Lung (tissue), 12 donors: Measurements from ENCODE around the gene PHF13. TPM values are rescaled to one million over a fixed set of nuclear protein-coding genes. Genes with fewer than 3 reads are reported as not detected.
"Not testable (repeated sequence)": the region's sequence is repeated elsewhere in the genome, so short reads cannot be mapped to it uniquely, and the experiment has no call there.

Experiments used
- ATAC-seq: fragments of 200-7000 bp; cut with Tn5 transposase; one replicate; pipeline ENCODE4 v1.9.1; 2020; ENCODE audit warnings: moderate number of reproducible peaks; ENCODE audit not compliant: insufficient read depth, low FRiP score
- DNase-seq, 3 donors: peaks; one replicate each; pipeline ENCODE4 v3.0.0-alpha.2; 2013 to 2017
- H3K27ac ChIP-seq, 2 donors: one replicate each; pipeline ENCODE4 v1.5.1; 2013; ENCODE audit warnings: mild to moderate bottlenecking in 2 of 2, moderate library complexity in 2 of 2, control low read depth in 1 of 2, inconsistent platforms in 1 of 2, low read depth in 1 of 2, low read length in 1 of 2
- H3K27me3 ChIP-seq, 3 donors: one replicate each; pipeline ENCODE4 v1.5.1; 2013; ENCODE audit warnings: low read length in 2 of 3; ENCODE audit not compliant: control insufficient read depth in 3 of 3, insufficient read depth in 3 of 3
- H3K36me3 ChIP-seq, 4 donors: one replicate each; pipeline ENCODE4 v1.5.1; 2013; ENCODE audit warnings: low read length in 4 of 4, mild to moderate bottlenecking in 1 of 4, moderate library complexity in 1 of 4; ENCODE audit not compliant: control insufficient read depth in 4 of 4, insufficient read depth in 4 of 4
- H3K4me1 ChIP-seq, 5 donors: one replicate each; pipeline ENCODE4 v1.5.1; 2013; ENCODE audit warnings: low read length in 5 of 5, mild to moderate bottlenecking in 2 of 5, moderate library complexity in 1 of 5; ENCODE audit not compliant: control insufficient read depth in 5 of 5, insufficient read depth in 5 of 5
- H3K4me3 ChIP-seq: one replicate; pipeline ENCODE4 v1.5.1; 2013; ENCODE audit warnings: mild to moderate bottlenecking, control low read depth, moderate library complexity
- H3K9ac ChIP-seq, 2 donors: one replicate each; pipeline ENCODE4 v1.5.1; 2013; ENCODE audit warnings: low read length in 2 of 2, control low read depth in 1 of 2; ENCODE audit not compliant: insufficient read depth in 1 of 2
- H3K9me3 ChIP-seq, 4 donors: one replicate each; pipeline ENCODE4 v1.5.1; 2013; ENCODE audit warnings: low read length in 3 of 4, mild to moderate bottlenecking in 1 of 4, moderate library complexity in 1 of 4; ENCODE audit not compliant: control insufficient read depth in 4 of 4, insufficient read depth in 3 of 4
- CTCF ChIP-seq: IDR thresholded peaks from 2 replicates; pipeline ENCODE4 v1.5.1; 2012; ENCODE audit warnings: mild to moderate bottlenecking; ENCODE audit errors: control extremely low read depth, extremely low read depth
- WGBS, 2 donors: extraction: QIAGEN DNeasy Blood & Tissue Kit; methylation state at CpG; one replicate each; pipeline ENCODE4 v1.1.7; 2013; 5-methylcytosine and 5-hydroxymethylcytosine counted together
- polyA plus RNA-seq, 2 donors: library from polyadenylated mRNA; stranded (reverse); fragments of 200-250 nt; gene quantifications; one replicate each; pipeline ENCODE4 v1.2.1, GENCODE V29; 2013
- total RNA-seq, 2 donors: library from RNA; depleted of rRNA in 1 of 2; stranded (reverse); fragments of >200 nt in 1 of 2; gene quantifications; one replicate each; pipeline ENCODE4 v1.2.1, GENCODE V29; 2014 to 2021
- donor health status: control.
- donor health status: control.
- donor health status: Bipolar disorder and iron deficiency.
- donor health status: healthy.
- donor health status: DM: yes; HTN: yes; CAD: no.

PHF13 gene
- total and polyA plus RNA-seq, 4 donors: 5.4 to 20.6 (median 7.2) TPM

- Histone ChIP-seq H3K27me3 (no peaks in the 10 kb centered on the region), H3K4me1 (peaks cover 0 to 9% (median 7%) of the 10 kb centered on the region in 5 donors), H3K9ac (no peak overlapping the region), H3K36me3 (peaks cover 0 to 51% (median 27%) of the 10 kb centered on the region in 4 donors), H3K27ac (peak overlapping the region in 1 of 2 donors; percentile 30), H3K4me3 (no peak overlapping the region), H3K9me3 (no peaks in the 10 kb centered on the region)
- no peak for DNase-seq
- no peak for TF ChIP-seq CTCF
- no peak for ATAC-seq
- 93 to 97% methylated on average over 6 of the region's 6 CpGs for WGBS, 2 donors
These were observed 15.8 kb upstream of the PHF13 start for GRCh38 chr1:6597777-6598131.

- ATAC-seq: no peak
- peaks cover 0 to 20% (median 13%) of the 10 kb centered on the region in 5 donors for H3K4me1 ChIP-seq
- no peak for TF ChIP-seq CTCF
- H3K9me3 ChIP-seq: no peaks in the 10 kb centered on the region
- 69 to 76% methylated on average over 31 of the region's 31 CpGs for WGBS, 2 donors
- H3K27ac ChIP-seq: peak overlapping the region in 1 of 2 donors; percentile 73
- no peak overlapping the region for H3K9ac ChIP-seq
- DNase-seq: no peak
- H3K36me3 ChIP-seq: peaks cover 0 to 36% (median 18%) of the 10 kb centered on the region in 4 donors
- no peak overlapping the region for H3K4me3 ChIP-seq
- no peaks in the 10 kb centered on the region for H3K27me3 ChIP-seq
These were observed 14.2 kb upstream of the PHF13 start for GRCh38 chr1:6599141-6599975.

- Histone ChIP-seq H3K36me3 (peaks cover 0 to 35% (median 17%) of the 10 kb centered on the region in 4 donors), H3K27ac (peak overlapping the region in 1 of 2 donors; percentile 95), H3K4me1 (peaks cover 3 to 26% (median 16%) of the 10 kb centered on the region in 5 donors)
- DNase-seq, H3K4me3 ChIP-seq, H3K9me3 ChIP-seq, H3K27me3 ChIP-seq, ATAC-seq, H3K9ac ChIP-seq: not testable (repeated sequence)
- 34 to 57% methylated on average over 8 of the region's 8 CpGs for WGBS, 2 donors
These were observed 13.5 kb upstream of the PHF13 start for GRCh38 chr1:6599991-6600390.

- WGBS, 2 donors: 16 to 18% methylated on average over 10 of the region's 10 CpGs
- no peak for ATAC-seq
- H3K4me1 ChIP-seq: peaks cover 3 to 30% (median 16%) of the 10 kb centered on the region in 5 donors
These were observed 13.0 kb upstream of the PHF13 start for GRCh38 chr1:6600410-6601048.

More at GRCh38 chr1:6600410-6601048, 13.0 kb upstream of the PHF13 start:
- Histone ChIP-seq H3K9ac (peak overlapping the region; percentile 1 to 63), H3K36me3 (peaks cover 0 to 30% (median 16%) of the 10 kb centered on the region in 4 donors), H3K27ac (peak overlapping the region; percentile 94 to 95), H3K27me3 (no peaks in the 10 kb centered on the region), H3K9me3 (no peaks in the 10 kb centered on the region), H3K4me3 (peak overlapping the region; percentile 95)
- no peak for DNase-seq
- TF ChIP-seq CTCF: no peak
